Measurements from ENCODE around the gene VPS4A.

DNA sequence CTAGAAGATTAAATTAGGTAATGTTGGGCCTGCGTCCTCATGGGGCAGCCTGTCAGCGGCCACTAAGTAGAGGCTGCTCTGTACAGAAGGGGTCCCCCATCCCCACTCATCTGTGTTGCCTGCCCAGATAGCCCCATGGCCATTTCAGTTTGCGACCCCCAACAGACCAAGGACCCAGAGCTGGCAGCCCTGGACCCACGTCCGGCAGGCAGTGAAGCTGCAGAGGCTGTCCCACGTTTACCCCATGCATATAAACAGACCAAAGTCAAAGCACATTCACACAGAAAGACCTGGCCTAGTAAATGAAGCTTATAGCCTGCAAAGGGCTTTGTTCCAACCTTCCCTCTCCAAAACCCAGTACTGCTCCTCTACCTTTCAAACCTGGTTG, 14.6 kb downstream of the VPS4A start:
- TF ChIP-seq LEF1 (IDR thresholded peaks at IDR 0.05; ENCODE audit: borderline replicate concordance): no peak
- no peak for TF ChIP-seq FOXA1 (IDR thresholded peaks at IDR 0.05)
- TF ChIP-seq, protein P1, sequence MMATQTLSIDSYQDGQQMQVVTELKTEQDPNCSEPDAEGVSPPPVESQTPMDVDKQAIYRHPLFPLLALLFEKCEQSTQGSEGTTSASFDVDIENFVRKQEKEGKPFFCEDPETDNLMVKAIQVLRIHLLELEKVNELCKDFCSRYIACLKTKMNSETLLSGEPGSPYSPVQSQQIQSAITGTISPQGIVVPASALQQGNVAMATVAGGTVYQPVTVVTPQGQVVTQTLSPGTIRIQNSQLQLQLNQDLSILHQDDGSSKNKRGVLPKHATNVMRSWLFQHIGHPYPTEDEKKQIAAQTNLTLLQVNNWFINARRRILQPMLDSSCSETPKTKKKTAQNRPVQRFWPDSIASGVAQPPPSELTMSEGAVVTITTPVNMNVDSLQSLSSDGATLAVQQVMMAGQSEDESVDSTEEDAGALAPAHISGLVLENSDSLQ (IDR thresholded peaks at IDR 0.05): no peak
- no peak for TF ChIP-seq HDGF (IDR thresholded peaks at IDR 0.05; ENCODE audit: borderline replicate concordance)
- TF ChIP-seq SP1 (IDR thresholded peaks at IDR 0.05): no peak
- no peak for TF ChIP-seq FOXK2 (IDR thresholded peaks at IDR 0.05)
- TF ChIP-seq NFRKB (IDR thresholded peaks at IDR 0.05): no peak
- TF ChIP-seq FOXM1 (IDR thresholded peaks at IDR 0.05; ENCODE audit: borderline replicate concordance): no peak
- TF ChIP-seq CTBP1 (IDR thresholded peaks at IDR 0.05; ENCODE audit: borderline replicate concordance): no peak
- TF ChIP-seq ZNF384 (IDR thresholded peaks at IDR 0.05): no peak
- no peak for TF ChIP-seq ARNT (IDR thresholded peaks at IDR 0.05)

Data from HEK293T (cell line).